HG03097 (cell line): Measurements from ENCODE around the gene NSMCE3.

Experiments used
- ATAC-seq: cut with Tn5 transposase; IDR thresholded peaks from one replicate; pipeline ENCODE4 v1.9.1; 2021; ENCODE audit not compliant: unreplicated experiment, low FRiP score

The NSMCE3 gene

GRCh38 chr15:29223640-29224039 lies 46.0 kb downstream of the NSMCE3 start:
- no peak for ATAC-seq

GRCh38 chr15:29222129-29222853 lies 47.3 kb downstream of the NSMCE3 start:
- no peak for ATAC-seq

- ATAC-seq: no peak
Observed at GRCh38 chr15:29220852-29221251, 48.8 kb downstream of the NSMCE3 start.

- ATAC-seq: no peak
Observed at GRCh38 chr15:29216955-29217354, 52.7 kb downstream of the NSMCE3 start.
